ENCODE measurements around the gene CEP128.

Gene CEP128

DNA sequence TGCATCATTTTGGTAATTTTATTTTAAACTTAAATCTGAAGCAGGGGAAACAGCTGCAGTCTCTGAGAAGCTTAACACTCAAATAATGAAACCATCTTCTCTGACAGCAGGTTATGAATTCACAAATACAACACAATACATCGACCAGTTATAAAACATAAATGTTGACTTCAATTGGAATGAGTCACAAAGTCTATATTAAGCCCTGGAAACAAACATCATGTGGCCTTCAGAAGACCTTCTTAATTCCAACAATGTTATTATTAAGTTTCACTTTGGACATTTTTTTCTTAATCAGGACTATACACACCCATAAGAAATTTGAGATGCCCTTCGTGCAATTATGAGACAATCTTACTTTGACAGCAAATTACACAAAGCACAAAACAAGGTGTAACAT lies 68.9 kb downstream of the CEP128 start:
- DNase-seq: no peak

DNA sequence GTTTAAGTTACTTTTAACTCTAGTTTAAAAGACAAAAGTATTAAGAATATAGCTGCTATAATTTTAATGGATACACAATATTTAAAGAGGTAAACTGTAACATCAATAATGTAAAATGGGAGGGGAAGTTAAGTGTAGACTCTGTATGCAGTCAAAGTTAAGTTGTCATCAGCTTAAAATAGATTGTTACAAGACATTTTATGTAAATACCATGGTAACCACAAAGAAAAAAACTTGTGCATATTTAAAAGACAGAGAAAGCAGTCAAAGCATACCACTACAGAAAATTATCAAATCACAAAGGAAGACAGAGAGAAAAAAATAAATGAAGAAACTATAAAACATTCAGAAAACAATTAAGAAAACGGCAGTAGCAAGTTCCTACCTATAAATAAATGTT lies 73.3 kb downstream of the CEP128 start:
- no peak for DNase-seq

DNA sequence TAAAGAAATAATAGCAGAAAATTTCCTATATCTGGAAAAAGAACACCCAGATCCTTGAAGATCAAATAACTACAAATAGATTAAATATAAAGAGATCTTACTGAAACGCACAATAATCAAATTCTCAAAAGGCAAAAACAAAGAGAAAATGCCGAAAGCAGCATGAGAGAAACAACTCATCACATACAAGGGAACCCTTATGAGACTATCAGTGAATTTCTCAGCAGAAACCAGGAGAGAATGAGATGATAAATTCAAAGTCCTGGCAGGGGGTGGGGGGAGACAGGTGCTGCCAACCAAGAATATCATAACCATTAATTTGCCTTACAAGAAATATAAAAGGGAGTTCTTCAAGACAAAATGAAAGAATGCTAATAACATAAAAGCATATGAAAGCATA lies 73.7 kb downstream of the CEP128 start:
- DNase-seq: no peak

DNA sequence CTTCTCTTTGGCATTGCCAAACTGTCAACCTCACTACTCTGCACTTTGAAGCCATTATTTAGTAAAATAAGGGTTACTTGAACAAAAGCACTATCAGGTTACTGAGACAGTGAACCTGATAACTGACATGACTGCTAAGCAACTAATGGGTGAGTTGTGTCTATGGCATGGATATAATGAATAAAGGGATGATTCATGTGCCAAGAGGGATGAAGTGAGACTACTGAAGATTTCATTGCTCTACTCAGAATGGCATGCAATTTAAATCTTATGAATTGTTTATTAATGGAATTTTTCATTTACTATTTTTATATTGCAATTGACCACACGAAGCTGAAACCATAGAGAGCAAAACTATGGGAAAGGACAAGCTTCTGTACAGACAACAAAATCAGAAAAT lies 74.4 kb downstream of the CEP128 start:
- DNase-seq: no peak

DNA sequence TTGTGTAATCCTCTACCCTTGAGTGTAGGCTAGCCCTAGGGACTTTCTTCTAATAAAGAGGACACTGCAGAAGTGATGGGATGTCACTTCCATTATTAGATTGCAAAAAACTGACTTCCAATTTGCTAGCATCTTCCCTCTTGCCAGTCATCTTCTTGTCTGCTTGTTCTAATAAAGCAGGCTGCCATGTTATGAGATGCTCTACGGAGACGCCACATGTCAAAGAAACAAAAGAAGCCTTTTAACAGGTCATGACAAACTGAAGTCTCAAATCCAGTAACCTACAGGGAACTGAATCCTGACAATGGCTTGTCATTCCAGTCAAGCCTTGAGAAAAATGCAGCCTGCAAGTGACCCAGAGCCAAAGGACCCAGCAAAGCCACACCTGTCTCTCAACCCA lies 76.0 kb downstream of the CEP128 start:
- DNase-seq: no peak

DNA sequence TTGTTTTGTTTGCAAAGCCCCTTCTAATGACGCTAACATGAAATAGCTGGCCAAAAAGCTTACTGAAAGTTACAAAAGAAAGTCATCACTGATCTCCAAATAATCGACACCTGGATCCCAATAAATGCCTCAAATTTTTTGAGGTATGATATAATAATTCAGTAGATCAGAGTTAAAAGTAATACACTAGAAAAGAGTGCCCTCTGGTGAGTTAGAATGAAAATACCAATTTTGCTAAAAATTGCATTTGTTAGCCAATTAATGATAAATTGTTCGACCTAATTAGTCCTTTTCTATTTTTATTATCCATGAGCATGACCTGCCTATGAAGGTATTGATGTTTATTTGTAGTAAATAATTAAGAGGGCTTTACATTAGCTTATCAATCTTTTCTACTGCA lies 78.6 kb downstream of the CEP128 start:
- no peak for DNase-seq

DNA sequence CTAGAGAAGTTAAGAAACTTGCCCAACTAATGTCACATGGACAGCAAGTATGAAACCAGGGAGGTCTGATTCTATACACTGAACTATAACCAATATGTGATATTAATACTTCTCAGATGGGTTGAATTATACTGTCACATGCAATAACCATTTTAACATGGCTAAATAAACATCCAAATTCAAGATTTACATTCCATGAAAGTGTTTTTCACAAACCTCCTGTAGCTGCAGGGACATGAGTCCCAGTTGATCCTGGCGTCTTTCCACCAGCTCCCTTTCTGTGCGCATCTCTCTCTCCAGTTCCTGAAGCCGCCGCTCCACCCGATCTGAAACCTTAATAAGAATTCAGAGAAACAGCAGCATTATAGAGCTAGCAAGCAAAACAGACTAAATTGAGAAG lies 79.0 kb downstream of the CEP128 start:
- no peak for DNase-seq

DNA sequence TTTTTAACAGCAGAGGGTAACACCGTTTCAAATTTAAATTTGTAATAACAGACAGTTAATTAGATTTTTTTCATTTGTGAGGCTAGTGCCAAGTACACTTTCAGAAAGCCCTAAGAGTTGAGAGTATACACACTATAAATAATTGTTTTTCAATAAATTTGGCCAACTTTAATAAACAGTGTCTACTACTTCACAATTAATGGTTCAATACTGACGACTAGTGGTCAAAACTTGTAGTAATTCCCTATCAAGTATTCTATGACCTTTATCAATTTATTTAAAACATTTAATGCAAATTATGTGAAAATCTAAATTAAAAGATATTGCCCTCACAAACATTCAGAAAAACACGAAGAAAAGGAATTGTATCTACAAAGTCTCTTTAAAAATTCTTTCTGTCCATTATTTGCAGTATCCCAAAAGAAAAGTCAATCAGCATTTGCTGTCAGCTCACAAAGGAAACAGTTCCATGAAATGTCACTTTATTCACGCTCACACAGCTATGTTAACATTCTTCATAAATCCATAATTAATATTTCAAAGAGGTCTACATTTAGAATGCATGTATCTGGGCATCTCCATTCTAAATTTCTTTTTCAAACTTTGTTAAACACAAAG lies 91.2 kb downstream of the CEP128 start:
- DNase-seq: no peak

DNA sequence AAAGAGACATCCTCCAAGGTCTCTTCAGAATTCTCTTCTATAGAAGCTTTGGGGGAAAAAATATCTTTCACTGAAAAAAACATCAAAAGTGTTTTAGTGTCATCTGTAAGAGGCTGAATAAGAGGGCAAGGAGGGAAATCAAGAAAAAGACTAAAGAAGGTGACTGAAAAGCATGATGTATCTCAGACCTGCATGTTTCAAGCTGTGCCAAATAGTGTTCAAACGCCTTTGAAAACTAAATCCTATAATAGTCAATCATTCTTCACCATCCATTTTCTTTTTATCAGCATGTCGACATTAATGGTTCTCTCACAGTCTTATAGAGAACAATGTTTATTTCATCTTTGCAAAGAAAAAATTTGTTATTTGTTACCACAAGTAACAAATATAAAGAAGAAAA lies 94.5 kb downstream of the CEP128 start:
- DNase-seq: no peak

DNA sequence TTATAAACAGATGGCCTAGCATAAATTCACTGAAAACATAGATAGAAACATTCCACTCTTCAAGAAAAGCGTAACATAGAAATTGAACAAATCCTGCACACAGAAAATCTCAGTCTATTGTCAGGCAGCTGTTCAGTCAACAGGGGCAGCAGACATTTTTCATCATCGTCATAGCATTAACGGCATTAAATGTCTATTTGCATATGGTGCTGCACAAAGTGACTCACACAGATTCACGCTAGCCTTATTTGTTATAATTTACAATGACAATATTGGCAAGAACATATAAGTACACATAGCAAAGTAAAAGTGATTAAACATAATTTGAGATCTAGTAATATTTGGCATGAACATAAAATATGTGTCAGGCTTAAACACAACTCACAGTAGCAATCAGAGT lies 95.7 kb downstream of the CEP128 start:
- DNase-seq: no peak

DNA sequence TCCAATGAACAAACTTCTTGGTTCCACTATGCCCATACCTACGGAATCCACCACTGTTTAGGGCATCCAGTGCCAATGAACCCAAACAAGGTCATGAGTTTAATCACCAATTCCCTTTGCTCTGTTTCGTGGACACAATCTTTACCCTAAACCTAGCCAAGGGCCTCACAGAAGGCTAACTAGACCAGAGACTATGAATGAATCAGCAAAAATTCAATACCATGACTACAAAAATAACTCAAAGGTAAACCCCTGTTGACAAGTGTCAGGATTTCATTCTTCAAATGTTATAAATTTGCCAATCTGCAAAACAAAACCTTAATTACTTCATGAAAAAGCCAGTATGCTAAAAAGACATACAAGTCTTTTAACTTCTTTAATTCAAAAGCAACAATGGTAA lies 96.7 kb downstream of the CEP128 start:
- no peak for DNase-seq

DNA sequence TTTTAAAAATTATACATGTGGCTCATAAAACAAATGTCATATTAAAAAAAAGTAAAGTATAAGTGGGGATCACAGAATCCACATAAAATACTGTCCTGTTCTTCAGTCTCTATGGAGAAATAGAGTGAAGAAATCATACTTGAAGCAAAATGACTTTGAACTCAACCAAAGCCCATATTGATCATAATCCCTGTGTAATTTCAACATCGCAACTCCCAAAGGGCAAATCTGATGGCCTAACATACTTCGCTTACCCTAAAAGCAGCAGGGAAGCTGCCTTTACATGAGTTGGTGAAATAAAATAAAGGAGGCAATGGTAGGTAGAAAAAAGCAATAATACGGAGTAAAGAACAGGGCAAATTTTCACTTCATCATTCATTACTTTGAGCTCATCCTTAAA lies 101.8 kb downstream of the CEP128 start:
- DNase-seq: no peak

DNA sequence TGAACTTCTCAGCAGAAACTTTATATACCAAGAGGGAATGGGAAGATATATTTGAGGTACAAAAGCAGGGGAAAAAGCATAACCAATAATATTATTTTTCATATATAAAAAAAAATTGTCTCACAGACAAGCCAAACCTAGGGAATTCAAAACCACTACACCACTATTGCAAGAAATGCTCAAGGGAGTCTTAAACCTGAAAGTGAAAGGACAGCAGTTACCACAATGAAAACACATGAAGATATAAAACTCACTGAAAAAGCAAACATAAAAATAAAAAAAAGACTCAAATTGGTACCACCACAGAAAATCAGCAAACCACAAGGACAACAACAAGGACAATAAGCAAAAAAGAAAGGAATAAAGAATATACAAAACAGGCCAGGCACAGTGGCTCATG lies 131.9 kb downstream of the CEP128 start:
- no peak for DNase-seq

DNA sequence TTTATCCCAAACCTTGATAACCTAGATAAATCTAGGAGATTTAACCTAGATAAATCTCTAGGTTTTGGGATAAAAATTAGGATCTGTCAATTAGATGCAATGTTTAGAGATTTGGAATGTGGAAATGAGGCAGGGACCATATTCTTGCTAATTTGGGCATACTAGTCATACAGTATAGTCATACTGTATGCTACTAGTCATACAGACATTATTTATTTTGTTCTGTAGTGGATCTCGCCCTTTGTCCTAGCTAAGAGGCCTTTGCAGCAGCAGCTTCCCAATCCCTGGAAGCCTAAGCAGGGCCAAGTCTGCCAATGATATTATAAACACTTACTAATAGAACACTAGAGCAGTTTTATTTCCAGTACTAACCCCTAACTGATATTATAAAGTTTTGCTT lies 136.4 kb downstream of the CEP128 start:
- DNase-seq: no peak

DNA sequence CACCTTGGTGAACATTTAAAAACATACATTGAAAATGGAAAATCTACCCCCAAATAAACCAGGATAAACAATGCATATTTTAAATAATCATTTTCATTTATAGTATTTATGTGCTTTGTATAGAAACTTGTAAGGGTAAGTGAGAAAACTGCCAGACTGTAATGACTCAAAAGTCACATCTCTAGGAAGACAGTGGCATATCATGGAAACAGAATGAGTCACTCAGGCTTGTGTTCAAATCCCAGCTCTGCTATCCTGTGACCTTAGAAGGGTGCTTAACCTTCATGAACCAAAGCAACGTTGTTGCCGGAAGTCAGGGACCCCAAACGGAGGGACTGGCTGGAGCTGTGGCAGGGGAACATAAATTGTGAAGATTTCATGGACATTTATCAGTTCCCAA lies 142.7 kb downstream of the CEP128 start:
- DNase-seq: no peak

DNA sequence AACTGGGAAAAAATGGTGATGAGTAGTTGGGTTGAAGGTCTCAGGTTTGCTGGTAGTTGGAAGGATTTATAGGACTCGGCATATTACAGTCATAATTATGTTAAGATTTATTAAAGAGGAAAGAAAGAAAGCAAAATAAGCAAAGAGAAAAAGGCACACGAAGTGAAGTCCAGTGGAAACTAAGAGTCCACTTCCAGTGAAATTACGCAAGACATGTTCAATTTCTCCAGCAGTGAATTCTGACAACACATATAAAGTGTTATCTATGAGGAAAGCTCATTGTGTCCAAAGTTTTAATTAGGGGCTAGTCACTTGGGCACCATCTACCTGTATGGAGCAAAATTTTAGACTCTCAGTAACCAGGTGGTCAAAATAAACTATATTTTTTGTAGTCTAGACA lies 143.3 kb downstream of the CEP128 start:
- DNase-seq: no peak

DNA sequence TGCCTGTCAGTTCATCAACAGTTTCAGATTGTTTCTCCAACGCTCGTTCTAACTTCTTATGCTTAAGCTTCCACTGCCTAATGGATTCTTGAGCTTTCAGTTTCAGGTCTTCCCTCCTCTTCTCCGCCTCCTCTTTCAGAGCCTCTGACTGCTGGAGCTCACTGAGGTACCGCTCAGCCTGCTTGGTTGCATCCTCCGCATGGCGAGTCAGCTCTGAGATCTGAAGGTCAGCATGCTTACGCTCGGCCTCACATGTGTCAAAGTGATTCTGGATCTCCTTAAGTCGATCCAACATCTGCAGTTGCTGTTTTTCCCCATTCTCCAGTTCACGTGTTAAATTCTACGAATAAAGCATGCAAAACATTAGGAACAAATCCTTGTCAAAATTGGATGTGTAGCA lies 148.8 kb downstream of the CEP128 start:
- no peak for DNase-seq

DNA sequence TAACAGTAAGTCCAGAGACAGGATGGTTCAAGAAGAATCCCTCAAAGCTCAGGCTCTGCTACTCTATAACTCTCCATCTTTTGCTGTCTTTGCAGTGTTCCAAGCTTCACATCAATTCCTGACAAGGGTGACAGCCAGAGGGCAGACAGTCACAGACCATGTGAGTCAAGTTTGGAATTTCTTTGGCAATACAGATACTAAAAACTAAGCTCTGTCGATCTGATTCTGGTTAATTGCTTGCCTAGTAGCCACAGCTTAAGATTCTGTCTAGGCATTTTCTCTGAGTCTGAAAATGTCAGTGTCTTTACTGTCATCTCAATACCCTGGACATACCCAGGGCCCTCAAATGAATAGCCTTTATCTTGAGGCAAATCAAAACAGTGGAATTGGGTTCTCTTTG lies 153.7 kb downstream of the CEP128 start:
- DNase-seq: no peak

DNA sequence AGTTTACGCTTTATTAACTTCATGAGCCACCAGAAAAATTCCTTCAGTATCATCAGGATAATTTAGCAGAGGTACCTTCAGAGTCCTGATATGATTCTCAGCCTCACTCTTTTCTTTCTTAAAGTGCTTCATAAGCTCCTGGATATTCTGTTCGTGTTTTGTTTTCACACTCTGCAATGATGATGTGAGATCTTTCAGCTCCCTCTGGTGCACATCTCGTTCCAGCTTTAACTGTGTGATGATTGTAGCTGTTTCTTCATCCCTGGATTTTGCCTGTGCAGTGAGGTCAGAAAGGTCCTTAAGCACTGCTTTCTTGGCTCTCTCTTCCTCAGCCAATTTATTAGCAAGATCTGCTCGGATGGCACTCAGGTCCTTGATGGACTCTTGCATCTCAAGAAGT lies 156.7 kb downstream of the CEP128 start:
- DNase-seq: no peak

DNA sequence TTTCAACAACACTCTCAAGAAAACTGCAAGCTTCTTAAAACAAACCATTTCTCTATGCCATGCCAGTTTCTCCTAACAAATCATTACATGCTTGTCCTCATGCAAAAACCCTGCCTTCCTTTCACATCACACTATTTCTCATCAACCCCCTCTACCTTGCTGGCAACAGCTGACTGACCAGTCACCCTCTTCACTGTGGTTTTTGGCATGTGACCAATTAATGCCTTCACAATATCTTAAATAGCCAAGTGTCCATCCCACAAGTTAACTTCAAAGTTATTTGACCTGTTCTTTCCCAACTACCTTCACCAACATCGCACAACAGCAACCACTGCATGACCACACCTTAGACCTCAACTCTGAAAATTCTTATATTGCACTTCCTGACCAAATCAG lies 159.6 kb downstream of the CEP128 start:
- no peak for DNase-seq

DNA sequence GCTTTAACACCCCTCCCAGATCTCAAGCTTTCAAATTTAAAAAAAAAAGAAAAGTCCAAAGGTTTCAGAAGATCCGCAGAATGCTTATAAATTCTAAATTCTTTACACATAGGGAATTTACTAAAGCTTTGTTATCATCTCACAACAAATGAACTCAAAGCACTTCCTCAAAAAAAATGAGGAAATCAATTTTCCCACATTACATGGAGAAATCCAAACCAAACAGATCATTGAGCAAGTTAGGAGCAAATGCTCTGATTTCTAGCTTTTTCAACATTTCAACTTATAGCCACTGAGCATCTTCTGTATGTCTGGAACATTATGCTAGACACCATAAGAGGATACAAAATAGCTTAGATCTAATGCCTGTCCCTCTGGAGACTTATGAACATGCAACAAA lies 161.0 kb downstream of the CEP128 start:
- no peak for DNase-seq

DNA sequence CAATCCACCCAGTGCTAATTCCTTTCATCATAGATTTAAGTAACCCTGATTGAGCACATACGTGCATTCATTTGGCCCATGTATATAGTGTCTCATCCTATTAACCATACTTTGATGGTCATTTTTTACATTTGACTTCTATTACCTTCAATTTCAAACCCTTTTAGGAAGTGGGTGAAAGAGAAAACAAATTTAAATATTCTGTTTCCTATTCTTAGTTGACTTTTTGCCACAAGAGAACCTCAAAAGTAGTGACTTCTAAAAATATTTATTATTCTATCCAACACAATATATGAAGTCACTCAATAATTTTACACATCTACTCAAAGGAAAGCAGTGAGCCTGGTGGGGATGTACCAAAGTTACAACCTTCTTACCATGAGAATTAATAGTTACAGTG lies 164.9 kb downstream of the CEP128 start:
- DNase-seq: no peak

DNA sequence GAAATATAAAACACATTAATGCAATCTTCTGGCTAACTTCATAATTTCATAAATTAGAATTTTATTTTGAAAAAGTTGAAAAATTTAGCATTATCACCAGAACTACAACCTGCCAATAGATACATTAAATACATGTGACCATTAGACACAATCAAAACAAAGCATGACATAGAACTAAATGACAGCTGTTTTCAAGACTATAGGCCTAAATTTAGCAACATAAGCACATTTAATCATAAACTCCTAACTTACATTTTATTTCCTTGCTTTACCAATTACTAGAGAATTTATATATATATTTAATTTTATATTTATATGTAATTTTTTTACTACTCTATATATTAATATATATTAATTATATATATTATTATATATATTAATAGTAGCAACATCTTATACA lies 165.4 kb downstream of the CEP128 start:
- DNase-seq: no peak

DNA sequence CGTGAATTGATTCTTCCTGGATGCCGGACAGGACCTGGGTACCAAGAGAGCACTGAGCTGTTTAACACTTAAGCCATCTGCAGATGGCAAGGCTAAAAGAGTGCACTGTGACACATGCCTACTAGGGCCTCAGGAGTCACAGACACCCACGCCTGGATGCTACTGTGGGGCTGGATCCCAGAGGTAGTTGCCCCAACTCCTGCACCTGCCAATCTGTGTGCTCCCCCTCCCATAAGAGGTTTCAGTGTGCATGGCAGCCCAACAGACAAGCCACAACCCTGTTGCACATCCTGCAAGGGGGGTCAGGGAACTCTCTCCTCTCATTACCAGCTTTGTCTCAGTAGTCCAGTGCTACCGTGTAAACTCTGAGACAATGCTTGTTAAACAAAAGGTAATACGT lies 169.0 kb downstream of the CEP128 start:
- DNase-seq: no peak

DNA sequence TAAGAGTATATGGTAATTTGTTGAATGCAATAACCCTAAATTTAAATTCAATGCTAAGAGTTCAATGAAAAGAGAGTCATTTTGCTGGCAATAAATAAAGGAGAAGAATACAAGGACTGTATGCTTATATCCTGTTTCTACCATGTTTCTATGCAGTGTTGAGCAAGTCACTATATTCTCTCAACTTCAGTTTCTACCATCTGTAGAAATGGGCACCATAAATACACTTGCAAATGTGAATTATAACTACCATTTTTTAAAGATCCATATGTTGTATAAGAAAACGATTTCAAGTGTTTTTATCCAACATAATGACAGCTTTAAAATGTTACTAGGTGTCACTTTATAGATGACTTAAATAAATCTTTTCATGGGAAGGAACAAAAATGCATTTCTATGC lies 170.3 kb downstream of the CEP128 start:
- DNase-seq: no peak

All from NCI-H2029 (cell line).